Measurements from ENCODE around the gene ZNF365.
A peak's percentile ranks its signal among the peaks of the same experiment; 100 is the strongest.
"Not testable (repeated sequence)": the region's sequence is repeated elsewhere in the genome, so short reads cannot be mapped to it uniquely, and the experiment has no call there.

Gene ZNF365

DNA sequence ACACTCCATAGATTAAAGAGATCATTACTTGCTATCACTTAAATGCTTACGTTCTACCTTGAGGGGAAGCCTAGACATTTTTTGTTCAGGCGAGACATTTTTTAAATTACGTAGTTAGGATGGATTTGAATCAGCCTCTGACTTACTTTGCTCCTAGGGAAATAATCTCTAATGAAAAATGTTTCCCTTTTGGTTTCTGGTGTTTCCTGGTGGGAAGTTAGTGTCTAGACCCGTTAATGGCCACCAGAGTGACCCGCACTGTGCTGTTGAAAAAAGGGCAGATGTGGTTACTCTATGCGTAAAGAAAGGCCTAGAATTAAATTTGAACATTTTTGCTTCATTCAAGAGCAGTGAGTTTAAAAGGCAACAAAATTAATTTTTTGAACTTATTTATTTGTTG, 3.8 kb downstream of the ZNF365 start:
- no peak for DNase-seq (ENCODE audit: low read depth)

DNA sequence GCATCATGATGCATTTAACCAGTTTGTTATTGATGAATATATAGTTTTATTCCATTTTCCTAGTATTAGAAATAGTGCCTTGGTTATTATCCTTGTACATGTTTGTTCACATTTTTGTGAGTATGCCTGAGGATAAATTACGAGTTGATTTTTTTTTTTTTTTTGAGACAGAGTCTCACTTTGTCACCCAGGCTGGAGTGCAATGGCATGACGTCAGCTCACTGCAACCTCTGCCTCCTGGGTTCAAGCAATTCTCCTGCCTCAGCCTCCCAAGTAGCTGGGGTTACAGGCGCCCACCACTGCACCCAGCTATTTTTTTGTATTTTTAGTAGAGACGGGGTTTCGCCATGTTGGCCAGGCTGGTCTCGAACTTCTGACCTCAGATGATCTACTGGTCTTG, 4.7 kb downstream of the ZNF365 start:
- not testable (repeated sequence) for DNase-seq (ENCODE audit: low read depth)

DNA sequence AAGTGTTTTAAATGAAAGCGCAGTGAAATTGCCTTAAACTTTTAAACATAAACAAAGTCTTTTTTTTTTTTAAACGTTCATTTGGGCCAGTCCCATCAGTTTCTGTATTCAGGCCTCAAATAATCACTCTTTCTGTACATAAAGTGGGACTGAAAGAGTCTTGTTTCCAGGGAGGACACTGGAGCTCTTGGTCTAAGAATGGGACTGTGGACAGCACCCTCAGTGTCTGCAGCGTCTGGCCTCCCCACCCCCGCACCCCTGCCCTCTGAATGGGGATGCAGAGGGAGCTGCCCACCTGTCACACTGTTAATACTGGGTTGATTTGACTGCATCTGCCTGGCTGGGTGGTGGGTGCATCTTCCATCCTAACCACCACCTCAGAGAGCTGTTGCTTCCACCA, 5.2 kb downstream of the ZNF365 start:
- DNase-seq (ENCODE audit: low read depth), result no peak

DNA sequence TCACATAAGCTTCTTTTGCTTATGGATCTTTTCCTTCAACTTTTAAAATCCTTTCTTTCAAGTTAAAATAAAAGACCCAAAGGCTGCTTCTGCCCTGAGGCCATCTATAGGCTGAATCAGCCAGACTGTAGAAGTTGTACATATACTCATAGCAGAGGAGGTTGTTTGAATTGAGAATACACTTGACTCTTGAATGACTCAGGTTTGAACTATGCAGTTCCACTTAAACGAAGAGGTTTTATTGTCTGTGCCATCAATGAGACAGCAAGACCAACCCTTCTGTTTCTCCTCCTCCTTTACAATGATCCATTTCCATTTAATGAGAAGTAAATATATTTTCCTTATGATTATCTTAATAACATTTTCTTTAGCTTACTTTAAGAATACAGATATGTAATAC, 5.8 kb downstream of the ZNF365 start:
- DNase-seq (ENCODE audit: low read depth), result no peak

DNA sequence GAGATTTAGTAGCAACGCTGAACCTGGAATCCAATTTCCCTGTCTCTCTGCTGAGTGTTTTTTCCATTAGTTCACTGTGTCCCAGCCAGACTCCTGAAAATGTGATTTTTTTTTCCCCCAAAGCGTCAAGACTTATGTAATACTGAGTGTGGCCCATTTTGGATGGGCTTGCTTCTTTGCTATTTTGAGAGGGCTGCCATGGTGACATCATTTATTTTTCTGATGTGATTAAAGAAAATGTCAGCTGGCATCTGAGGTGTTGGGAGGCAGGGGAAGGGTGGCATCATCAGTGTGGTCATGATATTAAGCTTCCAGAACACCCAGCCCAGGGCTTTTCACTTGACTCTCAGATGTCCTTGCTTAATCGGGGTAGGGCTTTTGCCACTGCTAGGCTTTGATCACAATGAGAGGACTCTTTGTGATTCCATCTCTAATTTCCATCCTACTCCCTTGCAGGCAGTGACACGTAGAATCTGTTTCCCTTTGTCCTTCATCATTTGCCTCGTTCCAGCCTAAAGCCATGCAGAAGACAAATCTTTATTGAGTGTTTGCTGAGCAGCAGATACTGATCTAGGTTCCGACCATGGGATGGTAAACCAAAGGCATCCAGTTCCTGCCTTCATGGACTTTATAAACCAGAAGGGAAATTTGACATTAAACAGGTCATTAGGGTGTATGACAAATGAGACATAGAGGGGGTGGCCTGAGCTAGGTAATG, 7.4 kb downstream of the ZNF365 start:
- no peak for DNase-seq (ENCODE audit: low read depth)

DNA sequence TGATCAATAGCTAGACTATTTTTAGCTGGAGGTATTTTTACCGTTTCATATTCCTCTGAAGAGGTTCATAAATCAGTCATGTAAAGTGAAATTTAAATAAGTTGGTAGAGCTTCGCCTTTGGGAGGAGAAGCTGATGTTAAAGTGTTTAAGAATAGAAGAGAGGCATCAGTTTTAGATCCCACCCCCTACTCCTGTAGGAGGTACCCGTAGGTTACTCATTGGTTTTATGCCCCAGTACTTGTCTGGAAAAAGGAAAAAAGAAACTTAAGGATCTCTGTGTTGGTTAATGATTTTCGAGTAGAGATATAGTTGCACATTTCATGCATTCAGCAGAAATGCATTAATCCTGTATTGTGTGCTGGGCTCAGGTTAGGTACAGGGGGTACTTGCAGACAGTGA, 8.7 kb downstream of the ZNF365 start:
- DNase-seq (ENCODE audit: low read depth), result no peak

DNA sequence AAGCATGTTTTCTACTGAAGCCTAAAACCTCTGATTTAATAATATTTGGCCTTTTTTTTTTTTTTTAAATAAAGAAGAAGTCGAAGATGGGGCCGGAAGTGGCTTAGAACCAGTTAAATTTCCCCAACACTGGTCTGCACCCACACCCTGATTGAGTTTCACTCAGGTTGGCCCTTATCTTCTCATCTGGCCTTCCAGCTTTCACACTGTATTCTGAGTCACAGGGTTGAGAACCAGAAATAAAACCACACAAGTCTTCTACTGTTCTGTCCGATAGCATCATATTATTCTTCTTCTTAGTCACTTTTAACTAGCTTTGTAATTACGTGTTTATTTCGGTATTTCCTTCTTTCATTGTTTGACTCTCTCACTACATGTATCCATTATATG, 9.9 kb downstream of the ZNF365 start:
- peak; percentile 68 for DNase-seq (ENCODE audit: low read depth)

DNA sequence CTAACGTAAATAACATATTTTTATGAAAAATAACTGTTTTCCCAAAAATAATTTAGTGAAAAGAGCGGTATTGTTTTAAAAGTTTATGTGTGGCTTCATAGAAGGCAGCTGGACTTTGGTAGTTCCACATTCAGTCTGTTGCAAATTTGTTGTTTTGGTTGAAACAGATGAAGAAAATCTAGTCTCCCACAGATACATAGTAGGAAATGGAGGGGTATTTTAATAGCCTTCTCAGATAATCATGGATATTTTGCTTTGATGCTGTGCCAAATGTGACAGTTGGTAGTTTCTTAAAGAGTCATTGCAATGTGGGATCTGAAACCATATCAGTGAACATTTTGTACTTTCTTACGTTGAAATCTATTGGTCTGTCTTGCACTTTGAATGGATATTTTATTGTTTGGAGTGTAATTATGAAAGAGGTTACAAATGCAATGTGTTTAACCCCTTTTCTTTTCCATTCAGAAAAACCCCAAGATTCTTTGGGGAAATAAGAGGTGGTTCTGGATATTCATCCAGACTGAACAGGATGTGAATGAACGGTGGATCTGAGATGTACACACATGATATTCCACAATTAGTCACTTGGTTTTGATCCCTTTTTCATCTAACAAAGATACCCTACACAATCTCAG, 10.4 kb downstream of the ZNF365 start:
- no peak for DNase-seq (ENCODE audit: low read depth)

DNA sequence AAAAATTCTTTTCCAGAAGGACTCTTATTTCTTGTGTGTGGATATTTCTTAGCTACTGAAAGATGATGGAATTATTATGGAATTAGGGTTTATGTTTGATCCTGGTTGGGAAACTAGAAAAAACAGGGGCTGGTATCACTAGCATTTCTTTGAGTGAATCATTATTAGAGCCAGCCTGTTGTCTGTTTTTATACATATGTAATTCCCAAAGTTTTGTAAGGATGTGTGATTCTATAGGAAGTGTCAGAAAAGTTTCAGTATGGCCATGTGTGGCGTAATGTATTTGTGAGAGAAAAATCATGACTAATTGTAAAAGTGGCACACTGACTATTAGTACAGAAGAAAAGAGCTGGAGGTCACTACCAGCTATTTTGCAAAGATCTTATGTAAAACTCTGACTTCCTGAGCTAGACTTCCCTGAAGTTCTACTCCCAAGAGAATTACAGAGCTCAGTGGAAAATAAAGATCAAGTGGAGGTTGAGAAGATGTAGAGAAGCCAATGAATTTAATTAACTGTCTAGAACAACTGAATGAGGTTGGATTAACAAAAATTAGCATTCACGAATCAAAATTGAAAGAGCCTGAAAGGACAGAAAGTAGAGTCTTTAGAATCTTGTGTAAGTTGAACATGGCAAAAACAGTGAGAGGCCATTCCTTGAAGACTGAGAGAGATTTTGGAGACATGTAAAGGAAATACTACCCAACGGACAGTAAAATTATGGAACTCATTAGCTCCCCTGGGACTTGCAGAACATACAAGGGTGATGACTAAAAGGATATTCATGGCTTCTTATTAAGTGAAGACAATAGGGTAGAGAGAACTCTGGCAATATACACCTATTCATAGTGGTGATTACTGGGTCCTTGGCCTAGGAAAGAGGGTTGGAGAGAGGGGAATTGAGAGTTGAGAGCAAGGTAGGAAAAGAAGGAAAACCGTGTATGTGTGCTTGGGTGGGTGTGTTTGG, 12.5 kb downstream of the ZNF365 start:
- DNase-seq (ENCODE audit: low read depth), result no peak

DNA sequence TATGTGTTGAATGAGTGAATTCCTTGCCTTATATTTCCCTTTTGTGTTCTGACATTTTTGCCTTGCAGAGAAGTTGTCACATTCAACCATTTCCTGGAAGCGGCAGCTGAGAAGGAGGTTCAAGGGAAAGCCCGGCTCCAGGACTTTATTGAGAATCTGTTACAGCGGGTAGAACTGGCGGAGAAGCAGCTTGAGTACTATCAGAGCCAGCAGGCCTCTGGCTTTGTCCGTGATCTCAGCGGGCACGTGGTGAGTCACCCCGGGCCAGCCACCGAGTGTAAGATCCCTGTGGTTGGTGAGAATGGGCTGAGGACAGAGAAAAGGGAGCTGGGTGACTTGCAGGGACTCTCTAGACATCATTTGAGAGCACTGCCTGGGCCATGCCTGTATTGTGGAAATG, 14.2 kb downstream of the ZNF365 start:
- no peak for DNase-seq (ENCODE audit: low read depth)

DNA sequence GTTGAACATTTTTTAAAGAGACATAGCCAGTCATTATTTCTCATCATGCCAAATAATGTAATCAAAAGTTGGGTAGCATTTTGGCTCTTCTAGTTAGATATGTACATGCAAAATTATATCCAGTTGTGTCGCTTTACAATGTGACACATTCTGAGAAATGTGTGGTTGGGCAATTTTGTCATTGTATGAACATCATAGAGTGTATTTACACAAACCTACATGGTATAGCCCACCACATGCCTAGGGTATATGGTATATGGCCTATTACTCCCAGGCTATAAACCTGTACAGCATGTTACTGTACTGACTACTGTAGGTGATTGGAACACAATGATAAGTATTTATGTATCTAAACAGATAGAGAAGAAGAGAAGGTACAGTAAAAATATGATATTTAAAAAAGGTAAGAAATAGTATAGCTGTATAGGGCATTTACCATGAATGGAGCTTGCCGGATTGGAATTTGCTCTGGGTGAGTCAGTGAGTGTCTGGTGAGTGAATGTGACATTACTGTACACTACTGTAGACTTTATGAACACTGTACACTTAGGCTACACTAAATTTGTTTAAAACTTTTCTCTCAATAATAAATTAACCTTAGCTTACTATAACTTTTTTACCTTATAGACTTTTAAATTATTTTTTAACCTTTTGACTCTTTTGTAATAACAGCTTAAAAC, 16.5 kb downstream of the ZNF365 start:
- no peak for DNase-seq (ENCODE audit: low read depth)

DNA sequence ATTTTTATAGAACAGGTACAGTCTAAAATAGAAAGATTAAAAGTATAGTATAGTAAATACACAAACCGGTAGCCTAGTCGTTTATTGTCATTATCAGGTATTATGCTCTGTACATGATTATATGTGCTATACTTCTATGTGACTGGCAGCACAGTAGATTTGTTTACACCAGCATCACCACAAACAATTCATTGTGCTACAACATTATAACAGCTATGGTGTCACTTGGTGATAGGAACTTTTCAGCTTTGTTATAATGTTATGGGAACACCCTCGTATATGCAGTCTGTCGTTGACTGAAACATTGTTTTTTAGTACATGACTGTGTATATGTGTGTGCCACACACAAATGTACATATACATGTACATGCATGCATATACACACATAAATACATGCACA, 19.1 kb downstream of the ZNF365 start:
- DNase-seq (ENCODE audit: low read depth), result no peak

DNA sequence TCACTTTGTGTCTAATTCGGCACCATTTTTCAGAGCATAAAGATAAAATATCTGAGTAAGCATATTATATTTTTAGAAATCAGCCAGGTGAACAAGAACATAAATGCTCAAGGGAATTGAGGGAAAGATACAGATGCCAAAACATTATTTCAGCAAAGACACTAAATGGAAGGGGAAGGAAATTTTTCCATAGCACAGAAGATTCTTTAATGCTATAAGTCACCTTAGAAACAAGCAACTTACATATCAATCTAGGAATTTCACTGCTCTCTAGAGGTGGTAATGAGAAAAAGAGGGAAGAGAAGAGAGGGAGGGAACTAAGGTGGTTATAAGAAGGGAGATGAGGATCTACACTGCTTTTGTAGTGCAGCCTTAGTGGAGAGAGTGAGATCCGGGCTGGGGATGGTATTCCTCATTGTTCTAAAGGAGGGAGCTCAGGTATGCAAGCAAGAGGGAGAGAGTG, 20.4 kb downstream of the ZNF365 start:
- no peak for DNase-seq (ENCODE audit: low read depth)

DNA sequence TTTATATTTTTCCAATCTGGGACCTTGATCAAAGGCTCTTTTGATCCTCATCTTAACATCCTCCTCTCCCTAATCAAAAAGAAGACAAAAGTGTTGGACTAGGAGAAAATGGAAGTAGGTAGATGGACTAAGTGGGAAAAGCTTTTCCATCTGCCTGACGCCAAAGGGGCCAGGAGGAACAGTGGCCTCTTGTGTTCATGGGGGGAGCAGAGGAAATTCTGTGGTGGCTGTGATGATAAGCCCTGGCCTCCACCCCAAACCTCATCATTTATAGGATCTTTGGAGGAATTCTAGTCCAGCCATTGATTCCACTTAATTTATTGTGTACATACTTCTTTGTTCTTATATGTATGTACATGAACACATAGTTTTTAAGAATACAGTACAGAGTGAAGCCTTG, 21.7 kb downstream of the ZNF365 start:
- DNase-seq (ENCODE audit: low read depth), result no peak

DNA sequence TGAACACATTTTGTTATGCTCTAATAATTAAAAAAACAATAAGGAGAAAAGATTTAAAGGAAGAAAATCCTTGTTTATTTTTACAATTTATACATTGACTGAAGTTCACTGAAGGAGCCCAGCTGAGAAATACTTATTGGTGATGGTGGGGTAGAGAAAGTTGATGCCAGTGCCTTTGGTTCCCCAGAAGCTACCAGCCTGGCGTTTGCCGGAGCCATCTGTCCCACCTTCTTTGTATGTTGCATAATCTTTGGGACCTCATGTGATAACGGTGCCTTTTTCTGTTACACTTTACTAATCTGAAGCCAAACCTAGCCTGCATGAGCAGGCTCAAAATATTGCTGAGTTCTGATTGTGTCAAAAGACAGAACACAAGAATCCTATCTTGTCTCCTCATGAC, 22.7 kb downstream of the ZNF365 start:
- no peak for DNase-seq (ENCODE audit: low read depth)

DNA sequence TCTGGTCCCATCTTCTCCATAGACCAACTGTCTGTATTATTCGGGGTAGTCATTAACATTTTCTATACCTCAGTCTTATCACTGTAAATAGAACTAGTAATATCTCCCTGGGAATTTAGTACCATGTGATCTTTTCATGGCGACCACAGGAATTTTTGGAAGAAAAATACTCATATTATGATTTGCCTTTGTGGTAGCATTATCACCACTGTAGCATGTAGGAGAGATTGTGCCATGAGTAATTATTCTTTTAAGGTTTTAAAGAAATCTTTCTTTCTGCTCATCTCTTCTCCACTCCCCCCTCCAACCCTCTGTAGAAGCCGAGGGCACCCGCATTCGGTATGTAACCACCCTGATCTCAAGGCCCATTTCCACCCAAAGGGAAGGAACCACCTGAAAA, 25.0 kb downstream of the ZNF365 start:
- no peak for DNase-seq (ENCODE audit: low read depth)

DNA sequence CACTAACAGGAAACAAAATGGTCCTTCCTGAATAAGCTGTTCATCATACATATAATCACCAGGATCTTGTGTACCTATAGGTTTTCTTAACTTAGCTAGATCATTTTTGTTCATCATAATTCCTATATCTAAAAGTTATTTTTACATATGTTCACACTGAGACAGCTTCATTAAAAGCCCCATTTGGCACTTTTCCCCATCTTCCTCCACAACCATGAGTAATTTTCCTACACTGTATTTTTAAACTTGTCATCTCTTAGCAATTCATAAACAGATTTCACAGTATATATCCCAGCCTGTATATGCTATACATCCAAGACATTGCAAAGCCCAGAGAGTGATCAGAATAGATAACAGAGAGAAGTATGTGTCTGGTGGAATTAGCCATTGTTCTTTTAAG, 28.3 kb downstream of the ZNF365 start:
- DNase-seq (ENCODE audit: low read depth), result no peak

DNA sequence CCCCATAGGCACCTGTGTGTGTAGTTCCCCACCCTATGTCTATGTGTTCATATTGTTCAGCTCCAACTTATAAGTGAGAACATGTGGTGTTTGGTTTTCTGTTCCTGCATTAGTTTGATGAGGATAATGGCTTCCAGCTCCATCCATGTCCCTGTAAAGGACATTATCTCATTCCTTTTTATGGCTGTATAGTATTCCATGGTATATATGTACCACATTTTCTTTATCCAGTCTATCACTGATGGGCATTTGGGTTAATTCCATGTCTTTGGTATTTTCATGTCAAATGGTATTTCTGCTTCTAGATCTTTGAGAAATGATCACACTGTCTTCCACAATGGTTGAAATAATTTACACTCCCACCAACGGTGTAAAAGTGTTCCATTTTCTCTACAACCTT, 36.4 kb downstream of the ZNF365 start:
- DNase-seq (ENCODE audit: low read depth), result not testable (repeated sequence)

DNA sequence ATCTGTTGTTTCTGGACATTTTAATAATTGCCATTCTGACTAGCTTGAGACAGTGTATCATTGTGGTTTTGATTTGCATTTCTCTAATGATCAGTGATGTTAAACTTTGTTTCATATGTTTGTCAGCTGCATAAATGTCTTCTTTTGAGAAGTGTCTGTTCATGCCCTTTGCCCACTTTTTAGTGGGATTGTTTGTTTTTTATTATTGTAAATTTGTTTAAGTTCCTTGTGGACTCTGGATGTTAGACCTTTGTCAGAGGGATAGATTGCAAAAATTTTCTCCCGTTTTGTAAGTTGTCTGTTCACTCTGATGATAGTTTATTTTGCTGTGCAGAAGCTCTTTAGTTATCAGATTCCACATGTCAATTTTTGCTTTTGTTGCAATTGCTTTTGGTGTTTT, 36.8 kb downstream of the ZNF365 start:
- DNase-seq (ENCODE audit: low read depth), result not testable (repeated sequence)

DNA sequence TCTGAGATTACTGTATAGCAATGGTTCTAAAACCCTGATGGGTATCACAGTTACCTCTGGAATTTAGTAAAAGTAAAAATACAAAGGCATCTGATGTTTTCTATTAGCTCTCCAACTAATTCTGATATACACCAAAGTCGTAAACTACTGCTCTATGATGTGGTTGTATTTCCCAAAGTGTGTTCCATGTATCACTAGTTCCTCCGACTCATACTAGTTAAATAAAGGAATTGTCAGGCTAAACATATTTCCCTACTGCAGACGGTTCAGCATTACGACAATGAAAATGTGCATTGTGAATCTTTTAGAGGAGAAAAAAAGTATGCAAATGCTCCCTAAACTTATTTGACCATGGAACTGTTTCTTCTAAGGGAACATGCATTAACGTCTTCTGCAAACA, 38.9 kb downstream of the ZNF365 start:
- no peak for DNase-seq (ENCODE audit: low read depth)

DNA sequence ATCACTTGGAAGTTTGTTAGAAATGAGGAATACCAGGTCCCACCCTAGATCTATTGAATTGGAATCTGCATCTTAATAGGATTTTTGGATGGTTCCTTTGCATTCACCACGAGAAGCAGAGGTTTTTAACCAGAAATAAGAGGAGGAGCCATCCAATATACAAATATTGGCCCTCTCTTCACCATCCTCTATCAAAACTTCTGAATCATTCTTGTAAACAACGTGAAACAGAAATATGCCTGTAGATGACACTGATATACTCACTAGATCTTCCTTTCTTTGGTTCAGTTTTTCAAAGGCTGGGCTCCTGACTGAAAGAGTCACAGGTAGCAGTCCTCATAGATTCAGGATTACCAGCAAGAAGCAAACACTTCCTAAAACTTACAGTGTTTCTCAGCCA, 39.5 kb downstream of the ZNF365 start:
- no peak for DNase-seq (ENCODE audit: low read depth)

DNA sequence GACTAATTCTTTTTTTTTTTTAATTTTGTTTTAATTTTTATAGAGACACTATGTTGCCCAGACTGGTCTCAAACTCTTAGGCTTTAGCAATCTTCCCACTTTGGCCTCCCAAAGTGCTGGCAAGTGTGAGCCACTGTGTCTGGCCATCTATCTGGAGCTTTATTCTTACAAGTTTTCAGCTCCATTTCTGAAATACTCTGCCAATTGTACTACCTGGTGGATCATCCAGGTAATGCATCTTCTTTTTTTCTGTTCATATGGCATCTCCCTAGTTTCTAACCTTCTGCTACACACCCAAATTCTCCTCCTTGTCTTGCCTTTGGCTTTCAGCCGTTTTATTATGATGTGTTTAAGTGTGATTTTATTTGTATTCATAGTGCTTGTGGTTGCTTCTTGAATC, 40.2 kb downstream of the ZNF365 start:
- DNase-seq (ENCODE audit: low read depth), result no peak
